Osteoblast (primary cell): ENCODE measurements around the gene CLASP2. TPM values are rescaled to one million over a fixed set of nuclear protein-coding genes. Genes with fewer than 3 reads are reported as not detected.

ENCODE experiments used
- DNase-seq: peaks from one replicate; pipeline ENCODE4 v3.0.0; 2011; ENCODE audit warnings: low spot score, mixed read lengths; ENCODE audit not compliant: insufficient read length; ENCODE audit errors: missing footprints
- H2AFZ ChIP-seq: 2 replicates; pipeline ENCODE4 v1.6.0; 2011; ENCODE audit warnings: mild to moderate bottlenecking, low read length
- H3K27ac ChIP-seq: 2 replicates; pipeline ENCODE4 v1.5.1; 2011; ENCODE audit warnings: mild to moderate bottlenecking, low read depth, low read length, moderate library complexity
- H3K27me3 ChIP-seq: 2 replicates; pipeline ENCODE4 v1.6.0; 2012; ENCODE audit warnings: mild to moderate bottlenecking, control low read depth, inconsistent platforms, low read length, moderate library complexity; ENCODE audit not compliant: insufficient read depth
- H3K36me3 ChIP-seq: 2 replicates; pipeline ENCODE4 v1.5.1; 2011; ENCODE audit warnings: mild to moderate bottlenecking, low read length, control low read depth, moderate library complexity; ENCODE audit not compliant: insufficient read depth
- H3K4me1 ChIP-seq: 2 replicates; pipeline ENCODE4 v1.5.1; 2011; ENCODE audit warnings: mild to moderate bottlenecking, low read length, control low read depth, moderate library complexity; ENCODE audit not compliant: insufficient read depth
- H3K4me2 ChIP-seq: 2 replicates; pipeline ENCODE4 v1.6.0; 2011; ENCODE audit warnings: mild to moderate bottlenecking, low read length; ENCODE audit not compliant: insufficient read depth
- H3K4me3 ChIP-seq: fragments of 200-600 bp; sonication (generic); 3 replicates; pipeline ENCODE4 v1.5.1; 2012; ENCODE audit warnings: mild to moderate bottlenecking, low read length, inconsistent platforms; ENCODE audit not compliant: insufficient read depth
- H3K79me2 ChIP-seq: 2 replicates; pipeline ENCODE4 v1.6.0; 2012; ENCODE audit warnings: mild to moderate bottlenecking, low read length, control low read depth, inconsistent platforms; ENCODE audit not compliant: insufficient read depth
- H3K9me3 ChIP-seq: 2 replicates; pipeline ENCODE4 v1.5.1; 2011; ENCODE audit warnings: low read depth, low read length, control low read depth
- H4K20me1 ChIP-seq: 2 replicates; pipeline ENCODE4 v1.6.0; 2012; ENCODE audit warnings: mild to moderate bottlenecking, low read length, control low read depth; ENCODE audit not compliant: insufficient read depth
- total RNA-seq: library from RNA; depleted of rRNA; stranded (reverse); fragments of >200 nt; gene quantifications from 2 replicates; pipeline ENCODE4 v1.2.3, GENCODE V29; 2012
- TF ChIP-seq, protein P1 (sequence below): IDR thresholded peaks from 2 replicates; pipeline ENCODE4 v1.5.1; 2011; ENCODE audit warnings: mild to moderate bottlenecking, low read depth, low read length, moderate library complexity; ENCODE audit errors: extremely low read depth

The CLASP2 gene
- total RNA-seq, 1 donor, result 52.1 TPM

- no peak overlapping the region for H3K4me2 ChIP-seq
- TF ChIP-seq, protein P1, sequence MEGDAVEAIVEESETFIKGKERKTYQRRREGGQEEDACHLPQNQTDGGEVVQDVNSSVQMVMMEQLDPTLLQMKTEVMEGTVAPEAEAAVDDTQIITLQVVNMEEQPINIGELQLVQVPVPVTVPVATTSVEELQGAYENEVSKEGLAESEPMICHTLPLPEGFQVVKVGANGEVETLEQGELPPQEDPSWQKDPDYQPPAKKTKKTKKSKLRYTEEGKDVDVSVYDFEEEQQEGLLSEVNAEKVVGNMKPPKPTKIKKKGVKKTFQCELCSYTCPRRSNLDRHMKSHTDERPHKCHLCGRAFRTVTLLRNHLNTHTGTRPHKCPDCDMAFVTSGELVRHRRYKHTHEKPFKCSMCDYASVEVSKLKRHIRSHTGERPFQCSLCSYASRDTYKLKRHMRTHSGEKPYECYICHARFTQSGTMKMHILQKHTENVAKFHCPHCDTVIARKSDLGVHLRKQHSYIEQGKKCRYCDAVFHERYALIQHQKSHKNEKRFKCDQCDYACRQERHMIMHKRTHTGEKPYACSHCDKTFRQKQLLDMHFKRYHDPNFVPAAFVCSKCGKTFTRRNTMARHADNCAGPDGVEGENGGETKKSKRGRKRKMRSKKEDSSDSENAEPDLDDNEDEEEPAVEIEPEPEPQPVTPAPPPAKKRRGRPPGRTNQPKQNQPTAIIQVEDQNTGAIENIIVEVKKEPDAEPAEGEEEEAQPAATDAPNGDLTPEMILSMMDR, result no peak
- no peaks in the 10 kb centered on the region for H4K20me1 ChIP-seq
- H2AFZ ChIP-seq, result no peak overlapping the region
- no peak overlapping the region for H3K27ac ChIP-seq
- no peaks in the 10 kb centered on the region for H3K27me3 ChIP-seq
- no peak overlapping the region for H3K4me3 ChIP-seq
- no peaks in the 10 kb centered on the region for H3K9me3 ChIP-seq
- H3K4me1 ChIP-seq, result no peaks in the 10 kb centered on the region
- peaks cover 4% of the 10 kb centered on the region for H3K36me3 ChIP-seq
- no peaks in the 10 kb centered on the region for H3K79me2 ChIP-seq
- no peak for DNase-seq
Observed at GRCh38 chr3:33597257-33597689, 120.8 kb downstream of the CLASP2 start.

- H3K4me3 ChIP-seq, result no peak overlapping the region
- DNase-seq, result no peak
- no peak overlapping the region for H3K27ac ChIP-seq
- H3K9me3 ChIP-seq, result no peaks in the 10 kb centered on the region
- no peaks in the 10 kb centered on the region for H3K4me1 ChIP-seq
- no peaks in the 10 kb centered on the region for H3K27me3 ChIP-seq
- H4K20me1 ChIP-seq, result no peaks in the 10 kb centered on the region
- no peaks in the 10 kb centered on the region for H3K36me3 ChIP-seq
- no peak overlapping the region for H2AFZ ChIP-seq
- no peaks in the 10 kb centered on the region for H3K79me2 ChIP-seq
- TF ChIP-seq, protein P1, result no peak
- H3K4me2 ChIP-seq, result no peak overlapping the region
Observed at GRCh38 chr3:33592999-33593398, 125.1 kb downstream of the CLASP2 start.

- Histone ChIP-seq H3K4me1 (no peaks in the 10 kb centered on the region), H3K27ac (no peak overlapping the region), H3K27me3 (no peaks in the 10 kb centered on the region), H4K20me1 (no peaks in the 10 kb centered on the region), H3K4me3 (no peak overlapping the region), H3K4me2 (no peak overlapping the region), H2AFZ (no peak overlapping the region), H3K79me2 (no peaks in the 10 kb centered on the region), H3K36me3 (no peaks in the 10 kb centered on the region), H3K9me3 (no peaks in the 10 kb centered on the region)
- no peak for DNase-seq
- TF ChIP-seq, protein P1, result no peak
Observed at GRCh38 chr3:33590541-33590940, 127.5 kb downstream of the CLASP2 start.

DNA sequence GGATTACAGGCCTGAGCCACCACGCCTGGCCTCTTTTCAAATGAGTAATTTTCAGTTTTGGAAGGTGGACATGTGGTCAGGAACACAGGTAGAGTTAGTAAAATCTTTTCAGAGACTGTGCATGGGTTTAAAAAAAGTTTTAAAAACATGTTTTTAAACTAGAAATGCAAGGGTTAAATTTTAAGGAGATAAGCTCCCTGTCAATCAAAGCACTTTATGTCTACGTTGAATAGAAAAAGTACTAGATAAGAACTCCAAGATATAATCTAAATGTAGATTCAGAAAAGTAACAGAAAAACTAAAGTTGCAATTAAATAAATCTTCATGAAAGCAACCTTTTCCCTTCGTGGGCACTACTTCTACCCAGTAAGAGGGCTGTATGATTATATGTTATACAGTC, 131.7 kb downstream of the CLASP2 start:
- DNase-seq, result no peak
- Histone ChIP-seq H3K9me3 (no peaks in the 10 kb centered on the region), H3K4me1 (no peaks in the 10 kb centered on the region), H2AFZ (no peak overlapping the region), H4K20me1 (no peaks in the 10 kb centered on the region), H3K4me2 (no peak overlapping the region), H3K27ac (no peak overlapping the region), H3K4me3 (no peak overlapping the region), H3K27me3 (no peaks in the 10 kb centered on the region), H3K79me2 (no peaks in the 10 kb centered on the region), H3K36me3 (peaks cover 10% of the 10 kb centered on the region)
- TF ChIP-seq, protein P1, result no peak
